ENCODE results near the gene TAF11L10.
"Not testable (repeated sequence)": the region's sequence is repeated elsewhere in the genome, so short reads cannot be mapped to it uniquely, and the experiment has no call there.

Gene TAF11L10

GRCh38 chr5:17597728-17598127 is at the start of gene TAF11L10:
Gene TAF11L10 (minus strand): TSS chr5:17597828.
- DNase-seq (ENCODE audit: low spot score): not testable (repeated sequence)

- no peak for DNase-seq (ENCODE audit: low spot score)
Measured at GRCh38 chr5:17634160-17634559, 36.5 kb upstream of the TAF11L10 start, which contains the start of gene TAF11L14. Gene TAF11L14 (plus strand): TSS chr5:17634460.

- not testable (repeated sequence) for DNase-seq (ENCODE audit: low spot score)
Measured at GRCh38 chr5:17631788-17632187, 34.2 kb upstream of the TAF11L10 start, which contains the start of gene TAF11L13. Gene TAF11L13 (plus strand): TSS chr5:17632088.

- DNase-seq (ENCODE audit: low spot score): no peak
Measured at GRCh38 chr5:17625686-17626085, 28.1 kb upstream of the TAF11L10 start.

GRCh38 chr5:17620627-17621026 is 23.0 kb upstream of the TAF11L10 start:
- DNase-seq (ENCODE audit: low spot score): no peak

GRCh38 chr5:17619354-17619753 is 21.7 kb upstream of the TAF11L10 start:
- no peak for DNase-seq (ENCODE audit: low spot score)

- DNase-seq (ENCODE audit: low spot score): no peak
Measured at GRCh38 chr5:17614872-17615605, 17.4 kb upstream of the TAF11L10 start.

GRCh38 chr5:17610092-17610491 is 12.5 kb upstream of the TAF11L10 start, which contains the start of gene TAF11L12:
Gene TAF11L12 (plus strand): TSS chr5:17610392.
- not testable (repeated sequence) for DNase-seq (ENCODE audit: low spot score)

GRCh38 chr5:17607461-17607860 is 9.8 kb upstream of the TAF11L10 start:
- not testable (repeated sequence) for DNase-seq (ENCODE audit: low spot score)

GRCh38 chr5:17604951-17605350 is 7.3 kb upstream of the TAF11L10 start:
- no peak for DNase-seq (ENCODE audit: low spot score)

GRCh38 chr5:17603880-17604279 is 6.3 kb upstream of the TAF11L10 start, which contains the start of gene TAF11L11:
Gene TAF11L11 (plus strand): TSS chr5:17604183.
- DNase-seq (ENCODE audit: low spot score): not testable (repeated sequence)

GRCh38 chr5:17594255-17594654 is 3.4 kb downstream of the TAF11L10 start, which contains the start of gene TAF11L9:
Gene TAF11L9 (minus strand): TSS chr5:17594394.
- not testable (repeated sequence) for DNase-seq (ENCODE audit: low spot score)

GRCh38 chr5:17590860-17591259 is 6.8 kb downstream of the TAF11L10 start, which contains the start of gene TAF11L8:
Gene TAF11L8 (minus strand): TSS chr5:17590960.
- DNase-seq (ENCODE audit: low spot score): not testable (repeated sequence)

GRCh38 chr5:17585658-17586057 is 12.0 kb downstream of the TAF11L10 start, which contains the start of gene TAF11L7:
Gene TAF11L7 (minus strand): TSS chr5:17585758.
- DNase-seq (ENCODE audit: low spot score): not testable (repeated sequence)
